ENCODE data around the gene PRMT1.

Gene PRMT1

GRCh38 chr19:49639401-49640112 lies 37.5 kb upstream of the PRMT1 start:
- Histone ChIP-seq H3K36me3 (ENCODE audit: control insufficient read depth in 2 of 2, insufficient read depth in 2 of 2, low read length in 2 of 2) (peaks cover 0 to 6% of the 10 kb centered on the region in 2 donors), H3K9ac (ENCODE audit: low read depth in 1 of 2, low read length in 2 of 2) (peak overlapping the region; percentile 84 to 94)

GRCh38 chr19:49640113-49640898 lies 36.8 kb upstream of the PRMT1 start, which contains the start of gene RRAS:
RRAS (minus strand) TSS chr19:49640143; CDS start chr19:49640098, 45 bp downstream.
- Histone ChIP-seq H3K9ac (ENCODE audit: low read depth in 1 of 2, low read length in 2 of 2) (peak within 1 kb of the TSS; percentile 94 to 99), H3K27ac (ENCODE audit: low read depth in 2 of 2, low read length in 2 of 2) (peak within 1 kb of the TSS; percentile 99 to 100), H3K4me1 (ENCODE audit: control insufficient read depth in 2 of 2, insufficient read depth in 2 of 2, low read length in 2 of 2) (peaks cover 33 to 41% of the 10 kb centered on the region in 2 donors), H3K36me3 (ENCODE audit: control insufficient read depth in 2 of 2, insufficient read depth in 2 of 2, low read length in 2 of 2) (peaks cover under 1 to 13% of the 10 kb centered on the region in 2 donors), H3K27me3 (ENCODE audit: control insufficient read depth in 2 of 2, insufficient read depth in 2 of 2, low read length in 2 of 2) (no peaks in the 10 kb centered on the region), H3K4me3 (ENCODE audit: low read length in 2 of 2) (peak within 1 kb of the TSS; percentile 74 to 85), H3K9me3 (ENCODE audit: control insufficient read depth in 2 of 2, low read length in 2 of 2) (no peaks in the 10 kb centered on the region)

More at GRCh38 chr19:49639401-49640112, 37.5 kb upstream of the PRMT1 start:
- Histone ChIP-seq H3K27me3 (ENCODE audit: control insufficient read depth in 2 of 2, insufficient read depth in 2 of 2, low read length in 2 of 2) (no peaks in the 10 kb centered on the region), H3K9me3 (ENCODE audit: control insufficient read depth in 2 of 2, low read length in 2 of 2) (no peaks in the 10 kb centered on the region), H3K4me3 (ENCODE audit: low read length in 2 of 2) (peak overlapping the region; percentile 57 to 84), H3K4me1 (ENCODE audit: control insufficient read depth in 2 of 2, insufficient read depth in 2 of 2, low read length in 2 of 2) (peaks cover 33 to 39% of the 10 kb centered on the region in 2 donors), H3K27ac (ENCODE audit: low read depth in 2 of 2, low read length in 2 of 2) (peak overlapping the region; percentile 88 to 100)

- peaks cover 33 to 38% of the 10 kb centered on the region in 2 donors for H3K4me1 ChIP-seq (ENCODE audit: control insufficient read depth in 2 of 2, insufficient read depth in 2 of 2, low read length in 2 of 2)
- H3K27ac ChIP-seq (ENCODE audit: low read depth in 2 of 2, low read length in 2 of 2), result peak within 1 kb of the TSS; percentile 99 to 100
- peak within 1 kb of the TSS; percentile 74 to 98 for H3K4me3 ChIP-seq (ENCODE audit: low read length in 2 of 2)
- peaks cover 14 to 21% of the 10 kb centered on the region in 2 donors for H3K36me3 ChIP-seq (ENCODE audit: control insufficient read depth in 2 of 2, insufficient read depth in 2 of 2, low read length in 2 of 2)
- peak within 1 kb of the TSS; percentile 94 to 99 for H3K9ac ChIP-seq (ENCODE audit: low read depth in 1 of 2, low read length in 2 of 2)
- H3K9me3 ChIP-seq (ENCODE audit: control insufficient read depth in 2 of 2, low read length in 2 of 2), result no peaks in the 10 kb centered on the region
- H3K27me3 ChIP-seq (ENCODE audit: control insufficient read depth in 2 of 2, insufficient read depth in 2 of 2, low read length in 2 of 2), result no peaks in the 10 kb centered on the region
Measured at GRCh38 chr19:49641688-49642491, 35.2 kb upstream of the PRMT1 start, which contains the start of gene SCAF1. SCAF1 (plus strand) TSS chr19:49642209; CDS start chr19:49645027, 2,818 bp downstream.

- H3K4me3 ChIP-seq (ENCODE audit: low read length in 2 of 2), result peak overlapping the region; percentile 73 to 98
- no peaks in the 10 kb centered on the region for H3K9me3 ChIP-seq (ENCODE audit: control insufficient read depth in 2 of 2, low read length in 2 of 2)
- no peaks in the 10 kb centered on the region for H3K27me3 ChIP-seq (ENCODE audit: control insufficient read depth in 2 of 2, insufficient read depth in 2 of 2, low read length in 2 of 2)
- peak overlapping the region; percentile 87 to 98 for H3K9ac ChIP-seq (ENCODE audit: low read depth in 1 of 2, low read length in 2 of 2)
- H3K36me3 ChIP-seq (ENCODE audit: control insufficient read depth in 2 of 2, insufficient read depth in 2 of 2, low read length in 2 of 2), result peaks cover 21 to 28% of the 10 kb centered on the region in 2 donors
- peaks cover 33 to 38% of the 10 kb centered on the region in 2 donors for H3K4me1 ChIP-seq (ENCODE audit: control insufficient read depth in 2 of 2, insufficient read depth in 2 of 2, low read length in 2 of 2)
- H3K27ac ChIP-seq (ENCODE audit: low read depth in 2 of 2, low read length in 2 of 2), result peak overlapping the region; percentile 90 to 99
Measured at GRCh38 chr19:49642492-49643035, 34.5 kb upstream of the PRMT1 start.

- Histone ChIP-seq H3K4me1 (ENCODE audit: control insufficient read depth in 2 of 2, insufficient read depth in 2 of 2, low read length in 2 of 2) (peaks cover 30 to 31% of the 10 kb centered on the region in 2 donors), H3K36me3 (ENCODE audit: control insufficient read depth in 2 of 2, insufficient read depth in 2 of 2, low read length in 2 of 2) (peaks cover 22 to 28% of the 10 kb centered on the region in 2 donors), H3K9me3 (ENCODE audit: control insufficient read depth in 2 of 2, low read length in 2 of 2) (no peaks in the 10 kb centered on the region), H3K9ac (ENCODE audit: low read depth in 1 of 2, low read length in 2 of 2) (peak overlapping the region in 1 of 2 donors; percentile 2), H3K4me3 (ENCODE audit: low read length in 2 of 2) (no peak overlapping the region), H3K27ac (ENCODE audit: low read depth in 2 of 2, low read length in 2 of 2) (no peak overlapping the region), H3K27me3 (ENCODE audit: control insufficient read depth in 2 of 2, insufficient read depth in 2 of 2, low read length in 2 of 2) (no peaks in the 10 kb centered on the region)
Measured at GRCh38 chr19:49643466-49643865, 33.6 kb upstream of the PRMT1 start.

- peaks cover 36 to 42% of the 10 kb centered on the region in 2 donors for H3K36me3 ChIP-seq (ENCODE audit: control insufficient read depth in 2 of 2, insufficient read depth in 2 of 2, low read length in 2 of 2)
- no peak overlapping the region for H3K27ac ChIP-seq (ENCODE audit: low read depth in 2 of 2, low read length in 2 of 2)
- no peaks in the 10 kb centered on the region for H3K27me3 ChIP-seq (ENCODE audit: control insufficient read depth in 2 of 2, insufficient read depth in 2 of 2, low read length in 2 of 2)
- H3K9me3 ChIP-seq (ENCODE audit: control insufficient read depth in 2 of 2, low read length in 2 of 2), result no peaks in the 10 kb centered on the region
- no peak overlapping the region for H3K4me3 ChIP-seq (ENCODE audit: low read length in 2 of 2)
- H3K4me1 ChIP-seq (ENCODE audit: control insufficient read depth in 2 of 2, insufficient read depth in 2 of 2, low read length in 2 of 2), result peaks cover 19 to 24% of the 10 kb centered on the region in 2 donors
- no peak overlapping the region for H3K9ac ChIP-seq (ENCODE audit: low read depth in 1 of 2, low read length in 2 of 2)
Measured at GRCh38 chr19:49645592-49645991, 31.5 kb upstream of the PRMT1 start.

- H3K27me3 ChIP-seq (ENCODE audit: control insufficient read depth in 2 of 2, insufficient read depth in 2 of 2, low read length in 2 of 2), result no peaks in the 10 kb centered on the region
- H3K36me3 ChIP-seq (ENCODE audit: control insufficient read depth in 2 of 2, insufficient read depth in 2 of 2, low read length in 2 of 2), result peaks cover 39 to 44% of the 10 kb centered on the region in 2 donors
- no peak overlapping the region for H3K4me3 ChIP-seq (ENCODE audit: low read length in 2 of 2)
- H3K9ac ChIP-seq (ENCODE audit: low read depth in 1 of 2, low read length in 2 of 2), result no peak overlapping the region
- H3K4me1 ChIP-seq (ENCODE audit: control insufficient read depth in 2 of 2, insufficient read depth in 2 of 2, low read length in 2 of 2), result peaks cover 17 to 20% of the 10 kb centered on the region in 2 donors
- no peak overlapping the region for H3K27ac ChIP-seq (ENCODE audit: low read depth in 2 of 2, low read length in 2 of 2)
- H3K9me3 ChIP-seq (ENCODE audit: control insufficient read depth in 2 of 2, low read length in 2 of 2), result no peaks in the 10 kb centered on the region
Measured at GRCh38 chr19:49645995-49646394, 31.1 kb upstream of the PRMT1 start.

- Histone ChIP-seq H3K27me3 (ENCODE audit: control insufficient read depth in 2 of 2, insufficient read depth in 2 of 2, low read length in 2 of 2) (no peaks in the 10 kb centered on the region), H3K9ac (ENCODE audit: low read depth in 1 of 2, low read length in 2 of 2) (no peak overlapping the region), H3K4me1 (ENCODE audit: control insufficient read depth in 2 of 2, insufficient read depth in 2 of 2, low read length in 2 of 2) (peaks cover 14% of the 10 kb centered on the region in 2 donors), H3K27ac (ENCODE audit: low read depth in 2 of 2, low read length in 2 of 2) (no peak overlapping the region), H3K36me3 (ENCODE audit: control insufficient read depth in 2 of 2, insufficient read depth in 2 of 2, low read length in 2 of 2) (peaks cover 42 to 44% of the 10 kb centered on the region in 2 donors), H3K4me3 (ENCODE audit: low read length in 2 of 2) (no peak overlapping the region), H3K9me3 (ENCODE audit: control insufficient read depth in 2 of 2, low read length in 2 of 2) (no peaks in the 10 kb centered on the region)
Measured at GRCh38 chr19:49646586-49646985, 30.5 kb upstream of the PRMT1 start.

GRCh38 chr19:49651029-49651819 lies 25.8 kb upstream of the PRMT1 start:
- no peak overlapping the region for H3K9ac ChIP-seq (ENCODE audit: low read depth in 1 of 2, low read length in 2 of 2)
- no peak overlapping the region for H3K4me3 ChIP-seq (ENCODE audit: low read length in 2 of 2)
- no peaks in the 10 kb centered on the region for H3K9me3 ChIP-seq (ENCODE audit: control insufficient read depth in 2 of 2, low read length in 2 of 2)
- no peak overlapping the region for H3K27ac ChIP-seq (ENCODE audit: low read depth in 2 of 2, low read length in 2 of 2)
- no peaks in the 10 kb centered on the region for H3K4me1 ChIP-seq (ENCODE audit: control insufficient read depth in 2 of 2, insufficient read depth in 2 of 2, low read length in 2 of 2)
- peaks cover 62 to 68% of the 10 kb centered on the region in 2 donors for H3K36me3 ChIP-seq (ENCODE audit: control insufficient read depth in 2 of 2, insufficient read depth in 2 of 2, low read length in 2 of 2)
- H3K27me3 ChIP-seq (ENCODE audit: control insufficient read depth in 2 of 2, insufficient read depth in 2 of 2, low read length in 2 of 2), result no peaks in the 10 kb centered on the region
